Vagina (tissue), 2 donors: Measurements from ENCODE around the gene TOP2B.

Experiments
- CTCF ChIP-seq, 3 experiments: fragments of 450-650 bp in 2 of 3; fragments of 200-600 bp in 1 of 3; sonication (generic) in 1 of 3; IDR thresholded peaks; one replicate each; pipeline ENCODE4 v1.5.1; 2017 to 2019; ENCODE audit warnings: antibody characterized with exemption in 3 of 3, mild to moderate bottlenecking in 2 of 3, moderate library complexity in 2 of 3
- POLR2A ChIP-seq, 2 donors: fragments of 450-650 bp; IDR thresholded peaks; one replicate each; pipeline ENCODE4 v1.6.1; 2017; ENCODE audit warnings: antibody characterized with exemption in 2 of 2, mild to moderate bottlenecking in 2 of 2, moderate library complexity in 2 of 2
- POLR2AphosphoS5 ChIP-seq, 2 donors: sonication (generic); formaldehyde crosslinking; IDR thresholded peaks; one replicate each; pipeline ENCODE4 v1.9.0; 2017; ENCODE audit warnings: antibody characterized with exemption in 2 of 2, mild to moderate bottlenecking in 2 of 2, low read depth in 1 of 2; ENCODE audit not compliant: insufficient read depth in 1 of 2

GRCh38 chr3:25620493-25620892 lies 44.2 kb downstream of the TOP2B start:
- no peak for TF ChIP-seq CTCF (IDR thresholded peaks at IDR 0.05)
- TF ChIP-seq POLR2A (IDR thresholded peaks at IDR 0.05), result no peak
- TF ChIP-seq POLR2AphosphoS5 (IDR thresholded peaks at IDR 0.05; ENCODE audit: insufficient read depth in 1 of 2, low read depth in 1 of 2), result no peak
